ENCODE results near the gene PFDN1.

- TF ChIP-seq ZFP3 (CRISPR knock-in tag; IDR thresholded peaks at IDR 0.05) (no peak), TSHZ2 (CRISPR knock-in tag; IDR thresholded peaks at IDR 0.05) (no peak), BACH2 (CRISPR knock-in tag; IDR thresholded peaks at IDR 0.05; ENCODE audit: borderline replicate concordance) (no peak), RARB (CRISPR knock-in tag; IDR thresholded peaks at IDR 0.05) (no peak), OSR1 (CRISPR knock-in tag; IDR thresholded peaks at IDR 0.05) (no peak), ZC3H10 (CRISPR knock-in tag; IDR thresholded peaks at IDR 0.05) (no peak), PATZ1 (CRISPR knock-in tag; IDR thresholded peaks at IDR 0.05; ENCODE audit: borderline replicate concordance) (no peak), ZNF8 (CRISPR knock-in tag; IDR thresholded peaks at IDR 0.05) (no peak), ARNTL (CRISPR knock-in tag; IDR thresholded peaks at IDR 0.05; ENCODE audit: borderline replicate concordance, low read depth) (no peak), ISL1 (CRISPR knock-in tag; IDR thresholded peaks at IDR 0.05) (peak; percentile 53; the same call in 1 of the 2 replicates), PPARA (CRISPR knock-in tag; IDR thresholded peaks at IDR 0.05; ENCODE audit: borderline replicate concordance) (no peak), ZFP30 (CRISPR knock-in tag; IDR thresholded peaks at IDR 0.05) (no peak), CREB5 (CRISPR knock-in tag; IDR thresholded peaks at IDR 0.05; ENCODE audit: low read depth) (no peak), TOX (CRISPR knock-in tag; IDR thresholded peaks at IDR 0.05; ENCODE audit: borderline replicate concordance) (no peak)
Measured at GRCh38 chr5:140196115-140196814, 106.6 kb downstream of the PFDN1 start.

Measured in SK-N-SH treated with all-trans-retinoic acid at 6 μM for 48 hours (cell line).